22Rv1 (cell line): ENCODE measurements around the gene FAM184A.

Experiments
- ZFX ChIP-seq: fragments of 450-650 bp; IDR thresholded peaks from 2 replicates; pipeline ENCODE4 v1.6.1; 2017; ENCODE audit warnings: antibody characterized with exemption, borderline replicate concordance
- TF ChIP-seq, protein P1 (sequence below): fragments of 450-650 bp; IDR thresholded peaks from 2 replicates; pipeline ENCODE4 v1.5.1; 2017; ENCODE audit warnings: mild to moderate bottlenecking

DNA sequence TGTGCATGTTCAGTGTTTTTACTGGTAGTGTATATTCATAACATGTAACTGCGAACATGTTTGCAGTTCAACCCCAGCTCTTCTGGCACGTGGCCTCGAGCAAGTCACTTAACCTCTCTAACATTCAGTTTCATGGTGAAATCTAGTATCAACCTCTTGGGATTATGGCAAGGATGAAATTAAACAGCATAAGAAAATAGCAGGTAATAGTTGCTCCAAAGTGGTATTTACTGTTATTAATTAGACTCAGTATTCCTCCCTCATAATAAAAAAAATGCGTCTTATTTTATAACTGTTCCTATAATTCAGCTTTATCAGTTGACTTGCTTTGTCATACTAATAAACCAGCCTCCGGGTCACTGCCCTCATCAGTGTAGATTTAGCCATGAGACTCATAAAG, 15.0 kb downstream of the FAM184A start:
- TF ChIP-seq, protein P1, sequence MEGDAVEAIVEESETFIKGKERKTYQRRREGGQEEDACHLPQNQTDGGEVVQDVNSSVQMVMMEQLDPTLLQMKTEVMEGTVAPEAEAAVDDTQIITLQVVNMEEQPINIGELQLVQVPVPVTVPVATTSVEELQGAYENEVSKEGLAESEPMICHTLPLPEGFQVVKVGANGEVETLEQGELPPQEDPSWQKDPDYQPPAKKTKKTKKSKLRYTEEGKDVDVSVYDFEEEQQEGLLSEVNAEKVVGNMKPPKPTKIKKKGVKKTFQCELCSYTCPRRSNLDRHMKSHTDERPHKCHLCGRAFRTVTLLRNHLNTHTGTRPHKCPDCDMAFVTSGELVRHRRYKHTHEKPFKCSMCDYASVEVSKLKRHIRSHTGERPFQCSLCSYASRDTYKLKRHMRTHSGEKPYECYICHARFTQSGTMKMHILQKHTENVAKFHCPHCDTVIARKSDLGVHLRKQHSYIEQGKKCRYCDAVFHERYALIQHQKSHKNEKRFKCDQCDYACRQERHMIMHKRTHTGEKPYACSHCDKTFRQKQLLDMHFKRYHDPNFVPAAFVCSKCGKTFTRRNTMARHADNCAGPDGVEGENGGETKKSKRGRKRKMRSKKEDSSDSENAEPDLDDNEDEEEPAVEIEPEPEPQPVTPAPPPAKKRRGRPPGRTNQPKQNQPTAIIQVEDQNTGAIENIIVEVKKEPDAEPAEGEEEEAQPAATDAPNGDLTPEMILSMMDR = no peak
- TF ChIP-seq ZFX = no peak
